GM18526 (cell line): ENCODE results near the gene HIF3A.

Experiments used
- POLR2A ChIP-seq: IDR thresholded peaks from 3 replicates; pipeline ENCODE4 v1.6.1; 2011; ENCODE audit not compliant: insufficient read length; ENCODE audit errors: extremely low read depth

HIF3A gene

GRCh38 chr19:46349311-46349993 is 52.6 kb downstream of the HIF3A start:
- TF ChIP-seq POLR2A = no peak

GRCh38 chr19:46350029-46350757 is 53.4 kb downstream of the HIF3A start:
- no peak for TF ChIP-seq POLR2A

- TF ChIP-seq POLR2A = no peak
These were observed 53.9 kb downstream of the HIF3A start for GRCh38 chr19:46350758-46351159.

- no peak for TF ChIP-seq POLR2A
These were observed 54.6 kb downstream of the HIF3A start for GRCh38 chr19:46351241-46352041.

- no peak for TF ChIP-seq POLR2A
These were observed 57.1 kb downstream of the HIF3A start for GRCh38 chr19:46353730-46354528.

- TF ChIP-seq POLR2A = no peak
These were observed 58.6 kb downstream of the HIF3A start for GRCh38 chr19:46355234-46356148.

- no peak for TF ChIP-seq POLR2A
These were observed 59.6 kb downstream of the HIF3A start for GRCh38 chr19:46356149-46357055.

GRCh38 chr19:46357846-46358583 is 61.2 kb downstream of the HIF3A start:
- TF ChIP-seq POLR2A = no peak

- no peak for TF ChIP-seq POLR2A
These were observed 65.1 kb downstream of the HIF3A start for GRCh38 chr19:46361915-46362314.

GRCh38 chr19:46364359-46364758 is 67.5 kb downstream of the HIF3A start:
- TF ChIP-seq POLR2A = no peak

- TF ChIP-seq POLR2A = no peak
These were observed 68.7 kb downstream of the HIF3A start for GRCh38 chr19:46365561-46365960.

GRCh38 chr19:46366620-46367292 is 69.9 kb downstream of the HIF3A start:
- no peak for TF ChIP-seq POLR2A
